DND-41 (cell line): Measurements from ENCODE around the gene LRTM2.

Experiments
- CTCF ChIP-seq: IDR thresholded peaks from 2 replicates; pipeline ENCODE4 v1.5.1; 2012; ENCODE audit warnings: borderline replicate concordance, low read length, moderate library complexity, mild to moderate bottlenecking; ENCODE audit not compliant: poor library complexity, severe bottlenecking; ENCODE audit errors: extremely low read depth
- EZH2 ChIP-seq: IDR thresholded peaks from 3 replicates; pipeline ENCODE4 v1.6.1; 2012; ENCODE audit warnings: borderline replicate concordance, low read depth, mild to moderate bottlenecking, moderate library complexity, low read length, inconsistent platforms; ENCODE audit not compliant: severe bottlenecking

- no peak for TF ChIP-seq CTCF
- TF ChIP-seq EZH2, result no peak
These were observed 33.4 kb downstream of the LRTM2 start for GRCh38 chr12:1853716-1854115.
